WERI-Rb-1 (cell line): ENCODE results near the gene NDUFS8.

Source experiments
- DNase-seq: peaks from one replicate; pipeline ENCODE4 v3.0.0-alpha.2; 2020
- H3K27ac ChIP-seq: fragments of 250-450 bp; sonication (Bioruptor Pico); 2 replicates; pipeline ENCODE4 v1.5.1; 2020; ENCODE audit warnings: mild to moderate bottlenecking, moderate library complexity
- H3K27me3 ChIP-seq: fragments of 250-450 bp; sonication (Bioruptor Pico); 2 replicates; pipeline ENCODE4 v1.5.1; 2021; ENCODE audit warnings: mild to moderate bottlenecking, low read depth, moderate library complexity; ENCODE audit not compliant: insufficient read depth, severe bottlenecking
- H3K36me3 ChIP-seq: fragments of 250-450 bp; sonication (Bioruptor Pico); 2 replicates; pipeline ENCODE4 v1.5.1; 2020; ENCODE audit warnings: mild to moderate bottlenecking, moderate library complexity
- H3K4me3 ChIP-seq: 2 replicates; pipeline ENCODE4 v1.5.1; 2011; ENCODE audit warnings: low read depth, mild to moderate bottlenecking, control low read depth, low read length
- H3K9me3 ChIP-seq: fragments of 250-450 bp; sonication (Bioruptor Pico); 2 replicates; pipeline ENCODE4 v1.5.1; 2021; ENCODE audit warnings: mild to moderate bottlenecking, moderate library complexity; ENCODE audit not compliant: severe bottlenecking
- TF ChIP-seq, protein P1 (sequence below): IDR thresholded peaks from 2 replicates; pipeline ENCODE4 v1.5.1; 2011; ENCODE audit warnings: low read depth, mild to moderate bottlenecking, control low read depth, inconsistent platforms, low read length

The NDUFS8 gene

DNA sequence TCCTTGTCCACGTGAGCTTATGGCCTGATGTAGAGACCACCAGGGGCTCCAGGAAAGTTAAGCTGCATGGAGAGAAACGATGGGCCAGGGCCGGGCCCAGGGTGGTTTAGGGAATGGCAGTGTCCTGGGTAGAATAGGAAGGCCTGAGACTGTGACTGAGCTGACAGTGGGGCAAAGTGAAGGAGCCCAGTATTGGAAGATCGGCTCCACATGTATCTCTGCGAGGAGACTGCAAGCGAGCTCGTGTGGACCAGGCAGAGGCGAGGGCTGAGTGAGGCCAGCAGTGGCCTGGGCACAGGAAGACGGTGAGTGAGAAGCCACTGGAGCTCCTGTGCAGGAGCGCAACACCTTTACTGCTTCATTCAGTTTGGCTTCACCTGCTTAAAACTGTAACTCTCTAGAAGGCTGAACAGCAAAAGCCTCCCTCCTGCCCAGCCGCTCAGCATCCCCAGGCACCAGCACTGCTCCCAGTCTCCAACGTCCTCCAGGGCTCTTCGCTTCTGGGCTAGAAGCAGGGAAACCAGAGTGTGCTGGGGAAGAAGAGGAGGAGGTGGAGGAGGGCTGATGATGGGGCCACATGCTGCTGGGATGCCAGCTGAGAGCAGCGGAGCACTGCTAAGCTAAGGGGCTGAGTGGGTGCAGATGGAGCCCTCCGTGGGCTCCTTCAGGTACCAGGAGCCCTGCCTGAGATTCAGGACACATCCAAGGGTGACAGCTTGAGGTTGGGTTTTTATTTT lies 21.8 kb downstream of the NDUFS8 start:
- Histone ChIP-seq H3K9me3 (no peaks in the 10 kb centered on the region), H3K27me3 (no peaks in the 10 kb centered on the region), H3K4me3 (no peak overlapping the region), H3K27ac (no peak overlapping the region), H3K36me3 (no peaks in the 10 kb centered on the region; the same call in 1 of the 2 replicates)
- DNase-seq, result no peak
- TF ChIP-seq, protein P1, sequence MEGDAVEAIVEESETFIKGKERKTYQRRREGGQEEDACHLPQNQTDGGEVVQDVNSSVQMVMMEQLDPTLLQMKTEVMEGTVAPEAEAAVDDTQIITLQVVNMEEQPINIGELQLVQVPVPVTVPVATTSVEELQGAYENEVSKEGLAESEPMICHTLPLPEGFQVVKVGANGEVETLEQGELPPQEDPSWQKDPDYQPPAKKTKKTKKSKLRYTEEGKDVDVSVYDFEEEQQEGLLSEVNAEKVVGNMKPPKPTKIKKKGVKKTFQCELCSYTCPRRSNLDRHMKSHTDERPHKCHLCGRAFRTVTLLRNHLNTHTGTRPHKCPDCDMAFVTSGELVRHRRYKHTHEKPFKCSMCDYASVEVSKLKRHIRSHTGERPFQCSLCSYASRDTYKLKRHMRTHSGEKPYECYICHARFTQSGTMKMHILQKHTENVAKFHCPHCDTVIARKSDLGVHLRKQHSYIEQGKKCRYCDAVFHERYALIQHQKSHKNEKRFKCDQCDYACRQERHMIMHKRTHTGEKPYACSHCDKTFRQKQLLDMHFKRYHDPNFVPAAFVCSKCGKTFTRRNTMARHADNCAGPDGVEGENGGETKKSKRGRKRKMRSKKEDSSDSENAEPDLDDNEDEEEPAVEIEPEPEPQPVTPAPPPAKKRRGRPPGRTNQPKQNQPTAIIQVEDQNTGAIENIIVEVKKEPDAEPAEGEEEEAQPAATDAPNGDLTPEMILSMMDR, result no peak

DNA sequence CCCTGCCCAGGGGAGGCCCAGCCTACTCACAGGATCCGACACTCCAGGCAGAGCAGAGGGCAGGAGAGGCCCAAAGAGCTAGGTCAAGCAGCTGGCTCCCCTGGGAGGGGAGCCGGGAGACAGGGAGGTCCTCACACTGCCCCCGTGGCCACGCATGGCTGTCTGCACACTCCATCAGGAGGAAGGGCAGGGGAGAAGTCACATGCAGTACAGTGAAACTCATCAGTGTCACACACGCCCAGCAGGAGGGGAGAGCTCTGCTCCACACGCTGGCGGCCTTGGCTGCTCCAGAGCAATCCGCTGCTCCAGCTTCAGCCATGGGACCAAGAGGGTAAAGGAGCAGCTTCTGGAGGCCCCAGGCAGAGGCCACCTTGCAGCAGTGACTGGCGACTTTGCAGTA lies 22.6 kb downstream of the NDUFS8 start:
- no peak for DNase-seq
- TF ChIP-seq, protein P1, result no peak
- Histone ChIP-seq H3K9me3 (no peaks in the 10 kb centered on the region), H3K27ac (no peak overlapping the region), H3K36me3 (peaks cover 2% of the 10 kb centered on the region; the same call in 1 of the 2 replicates), H3K27me3 (no peaks in the 10 kb centered on the region), H3K4me3 (no peak overlapping the region)

DNA sequence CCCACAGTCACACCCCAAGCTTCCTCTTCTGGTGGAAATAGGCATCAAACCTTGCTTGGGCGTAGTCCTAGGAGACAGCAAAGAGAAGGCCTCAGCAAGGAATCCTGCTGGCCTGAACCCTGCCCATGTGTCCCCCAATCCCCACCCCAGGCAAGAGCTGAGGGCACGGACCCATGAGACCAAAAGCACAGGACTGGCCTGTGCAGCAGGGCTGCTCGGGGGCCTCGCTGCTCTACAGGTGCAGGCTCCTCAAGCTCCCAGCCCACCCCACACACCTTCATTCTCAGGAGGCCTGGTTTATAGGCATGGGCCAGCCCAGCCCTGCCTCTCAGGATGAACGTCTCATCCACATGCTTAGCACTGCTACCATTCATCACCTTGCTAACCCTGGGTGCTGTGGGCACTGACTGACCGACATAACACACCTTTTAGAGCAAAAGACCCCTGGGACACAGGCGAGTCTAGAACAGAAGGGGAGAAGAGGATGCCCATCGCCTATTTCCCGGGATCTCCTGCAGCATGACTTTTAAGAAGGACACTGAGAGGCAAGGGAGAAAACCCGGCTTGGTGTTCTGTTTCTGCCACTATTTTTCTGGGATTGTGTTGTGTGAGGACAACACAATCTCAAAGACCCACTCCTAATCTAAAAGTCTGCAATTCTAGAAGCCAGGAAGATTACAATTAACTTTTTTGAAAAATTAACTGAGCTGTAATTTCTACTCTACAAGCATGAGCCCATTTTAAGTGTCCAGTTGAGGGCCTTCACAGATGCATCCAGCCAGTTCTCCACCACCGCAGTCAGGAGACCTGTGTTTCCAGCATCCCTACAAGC lies 23.7 kb downstream of the NDUFS8 start:
- H3K9me3 ChIP-seq, result no peaks in the 10 kb centered on the region
- H3K4me3 ChIP-seq, result no peak overlapping the region
- H3K36me3 ChIP-seq, result peaks cover 7% of the 10 kb centered on the region; the same call in 1 of the 2 replicates
- TF ChIP-seq, protein P1, result no peak
- no peak for DNase-seq
- no peak overlapping the region for H3K27ac ChIP-seq
- H3K27me3 ChIP-seq, result no peaks in the 10 kb centered on the region

DNA sequence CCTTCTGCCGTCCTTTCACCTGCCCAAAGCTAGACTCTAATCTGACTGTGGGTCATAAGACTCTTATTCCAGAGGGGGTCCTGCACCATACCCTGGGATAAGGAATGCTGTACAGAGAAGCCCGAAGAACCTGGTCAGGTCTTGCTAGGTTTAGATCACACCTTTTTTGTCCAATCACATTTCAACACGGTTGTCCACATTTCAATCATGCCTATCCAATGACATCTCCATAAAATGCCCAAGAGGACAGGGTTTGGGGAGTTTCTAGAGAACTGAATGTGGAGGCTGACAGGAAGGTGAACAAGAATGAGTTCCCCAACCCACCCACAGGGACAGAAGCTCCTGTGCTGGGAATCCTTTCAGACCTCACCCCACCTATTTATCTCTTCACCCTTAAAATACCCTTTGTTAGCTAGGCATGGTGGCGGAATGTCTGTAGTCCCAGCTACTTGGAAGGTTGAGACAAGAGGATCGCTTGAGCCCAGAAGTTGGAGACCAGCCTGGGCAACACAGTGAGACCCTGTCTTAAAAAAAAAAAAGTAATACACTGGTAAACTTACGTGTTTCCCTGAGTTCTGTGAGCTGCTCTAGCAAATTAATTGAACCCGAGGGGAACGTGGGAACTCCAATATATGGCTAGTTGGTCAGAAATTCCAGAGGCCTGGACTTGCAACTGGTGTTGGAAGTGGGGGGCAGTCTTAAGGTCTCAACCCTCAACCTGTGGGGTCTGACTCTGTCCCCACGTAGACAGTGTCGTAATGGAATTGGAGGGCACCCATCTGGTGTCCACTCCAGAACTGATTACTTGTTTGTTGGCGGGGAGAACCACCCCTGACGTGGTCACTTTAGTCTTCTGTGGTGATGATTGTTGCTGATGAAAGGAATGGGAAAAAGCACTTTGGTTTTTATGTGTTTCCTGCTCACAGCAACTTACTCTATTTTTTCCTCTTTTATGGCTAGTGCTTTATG lies 26.1 kb downstream of the NDUFS8 start:
- no peak overlapping the region for H3K4me3 ChIP-seq

DNA sequence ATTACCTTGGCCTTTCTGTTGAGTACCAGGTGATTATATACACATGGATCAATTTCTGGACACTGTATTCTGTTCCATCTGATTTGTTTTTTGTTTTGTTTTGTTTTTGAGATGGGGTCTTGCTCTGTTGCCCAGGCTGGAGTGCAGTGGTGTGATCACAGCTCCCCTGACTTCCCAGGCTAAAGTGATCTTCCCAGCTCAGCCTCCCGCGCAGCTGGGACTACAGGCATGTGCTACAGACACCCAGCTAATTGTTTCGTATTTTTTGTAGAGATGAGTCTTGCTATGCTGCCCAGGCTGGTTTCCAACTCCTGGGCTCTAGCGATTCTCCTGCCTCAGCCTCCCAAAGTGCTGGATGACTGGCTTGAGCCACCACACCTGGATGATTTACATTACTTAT lies 27.3 kb downstream of the NDUFS8 start:
- H3K4me3 ChIP-seq, result no peak overlapping the region
- H3K9me3 ChIP-seq, result no peaks in the 10 kb centered on the region
- H3K27ac ChIP-seq, result no peak overlapping the region
- TF ChIP-seq, protein P1, result no peak
- H3K27me3 ChIP-seq, result no peaks in the 10 kb centered on the region
- H3K36me3 ChIP-seq, result peaks cover 16% of the 10 kb centered on the region
- no peak for DNase-seq

More for the DNA sequence above, 26.1 kb downstream of the NDUFS8 start:
- TF ChIP-seq, protein P1, result no peak
- no peaks in the 10 kb centered on the region for H3K9me3 ChIP-seq
- H3K27me3 ChIP-seq, result no peaks in the 10 kb centered on the region
- H3K36me3 ChIP-seq, result peaks cover 15% of the 10 kb centered on the region
- H3K27ac ChIP-seq, result no peak overlapping the region
- DNase-seq, result no peak
